Keratinocyte (primary cell): ENCODE results near the gene RAPGEF1. TPM values are rescaled to one million over a fixed set of nuclear protein-coding genes. Genes with fewer than 3 reads are reported as not detected.

Experiments
- DNase-seq: peaks from one replicate; pipeline ENCODE4 v3.0.0-alpha.2; 2011; ENCODE audit warnings: low read depth, missing footprints, low spot score
- FAIRE-seq: peaks from 2 replicates; lab custom pipeline; 2011; peaks lifted over from hg19 to GRCh38; lab: Jason Lieb, UNC
- H2AFZ ChIP-seq: 2 replicates; pipeline ENCODE4 v1.6.0; 2012; ENCODE audit warnings: low read length, control low read depth, inconsistent platforms; ENCODE audit not compliant: control insufficient read depth
- H3K27ac ChIP-seq: 2 replicates; pipeline ENCODE4 v1.5.1; 2011; ENCODE audit warnings: low read length; ENCODE audit not compliant: control insufficient read depth, insufficient read depth
- H3K27me3 ChIP-seq: 3 replicates; pipeline ENCODE4 v1.6.0; 2011; ENCODE audit warnings: low read length; ENCODE audit not compliant: control insufficient read depth, insufficient read depth; ENCODE audit errors: extremely low read depth
- H3K36me3 ChIP-seq, 2 experiments: 2 replicates in 1 of 2; 3 replicates in 1 of 2; pipeline ENCODE4 v1.5.1; 2011; ENCODE audit warnings: low read length in 2 of 2, mild to moderate bottlenecking in 1 of 2; ENCODE audit not compliant: control insufficient read depth in 2 of 2, insufficient read depth in 2 of 2; ENCODE audit errors: extremely low read depth in 1 of 2
- H3K4me1 ChIP-seq: 3 replicates; pipeline ENCODE4 v1.5.1; 2011; ENCODE audit warnings: low read length; ENCODE audit not compliant: control insufficient read depth, insufficient read depth; ENCODE audit errors: extremely low read depth
- H3K4me2 ChIP-seq: 3 replicates; pipeline ENCODE4 v1.6.0; 2011; ENCODE audit warnings: low read depth, low read length; ENCODE audit not compliant: control insufficient read depth, insufficient read depth; ENCODE audit errors: extremely low read depth
- H3K4me3 ChIP-seq, 3 experiments: fragments of 200-600 bp in 1 of 3; sonication (generic) in 1 of 3; 2 replicates in 2 of 3; 3 replicates in 1 of 3; pipeline ENCODE4 v1.5.1; 2011 to 2016; ENCODE audit warnings: low read length in 3 of 3, mild to moderate bottlenecking in 3 of 3, control low read depth in 2 of 3, inconsistent platforms in 1 of 3, low read depth in 1 of 3, mixed read lengths in 1 of 3, mixed run types in 1 of 3, moderate library complexity in 1 of 3; ENCODE audit not compliant: control insufficient read depth in 2 of 3, insufficient read depth in 2 of 3; ENCODE audit errors: extremely low read depth in 1 of 3
- H3K79me2 ChIP-seq: 2 replicates; pipeline ENCODE4 v1.6.0; 2012; ENCODE audit warnings: low read length; ENCODE audit not compliant: control insufficient read depth, insufficient read depth
- H3K9ac ChIP-seq: 3 replicates; pipeline ENCODE4 v1.6.0; 2011; ENCODE audit warnings: low read length; ENCODE audit not compliant: control insufficient read depth, insufficient read depth; ENCODE audit errors: extremely low read depth
- H3K9me1 ChIP-seq: 3 replicates; pipeline ENCODE4 v1.6.0; 2011; ENCODE audit warnings: low read length; ENCODE audit not compliant: control insufficient read depth, insufficient read depth; ENCODE audit errors: extremely low read depth
- H3K9me3 ChIP-seq: 2 replicates; pipeline ENCODE4 v1.5.1; 2012; ENCODE audit warnings: low read depth, low read length; ENCODE audit not compliant: control insufficient read depth
- H4K20me1 ChIP-seq: 3 replicates; pipeline ENCODE4 v1.6.0; 2011; ENCODE audit warnings: low read length; ENCODE audit not compliant: control insufficient read depth, insufficient read depth; ENCODE audit errors: extremely low read depth
- EZH2 ChIP-seq: IDR thresholded peaks from one replicate; pipeline ENCODE4 v1.6.1; 2012; ENCODE audit warnings: inconsistent platforms, mild to moderate bottlenecking, low read length, moderate library complexity
- dilution Hi-C: fragments of 300-500 bp; cut with MboI; formaldehyde crosslinking; loops from one replicate; pipeline ENCODE4 v1.7.0; 2020; ENCODE audit warnings: low sequenced_read_pairs; ENCODE audit not compliant: extremely low pct_ligation_motif_present
- polyA plus RNA-seq, 5 experiments: library from polyadenylated mRNA; depleted of rRNA in 3 of 5; stranded (reverse) in 3 of 5; stranded (forward) in 1 of 5; unstranded in 1 of 5; fragments of >200 nt; gene quantifications; 1 replicate in 1 of 5; 2 replicates in 3 of 5; 3 replicates in 1 of 5; pipeline versions ENCODE4 v1.2.1 to v1.2.3, GENCODE V29; 2011 to 2012; ENCODE audit warnings: missing spikeins in 2 of 5, low read depth in 1 of 5, low replicate concordance in 1 of 5
- TF ChIP-seq, protein P1 (sequence below), 3 experiments: IDR thresholded peaks in 1 of 3; conservative IDR thresholded peaks in 1 of 3; optimal IDR thresholded peaks in 1 of 3; 2 replicates in 2 of 3; 3 replicates in 1 of 3; pipeline versions ENCODE3 to v1.5.1; 2011; ENCODE audit warnings: low read length in 3 of 3, mild to moderate bottlenecking in 3 of 3, moderate library complexity in 2 of 3, control low read depth in 1 of 3, inconsistent platforms in 1 of 3; ENCODE audit not compliant: insufficient read depth in 2 of 3; ENCODE audit errors: extremely low read depth in 1 of 3

The RAPGEF1 gene
- polyA plus RNA-seq, 1 donor (not counting 4 experiments of a cell fraction or from before 2014, with no cell fraction given), result 18.5 TPM

DNA sequence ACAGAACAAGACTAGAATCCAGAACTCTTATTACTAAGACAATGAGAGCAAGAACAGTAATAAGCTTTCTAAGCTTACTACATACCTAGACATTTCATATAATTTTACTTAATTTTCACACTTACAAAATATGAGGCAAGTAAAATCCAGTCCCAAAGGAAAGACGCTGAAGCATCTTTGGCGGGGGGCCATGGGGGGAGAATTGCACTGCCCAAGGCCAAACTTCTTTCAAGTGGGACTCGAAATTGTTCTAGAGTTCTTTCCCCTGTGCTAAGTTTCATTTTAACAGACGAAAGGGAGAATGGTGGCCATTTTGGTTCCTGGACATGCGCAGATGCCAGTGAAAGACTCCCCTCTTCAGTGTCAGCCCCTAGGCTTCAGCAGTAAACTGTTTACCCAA, 122.3 kb downstream of the RAPGEF1 start:
- no peaks in the 10 kb centered on the region for H3K9me1 ChIP-seq
- no peak overlapping the region for H3K4me3 ChIP-seq
- no peaks in the 10 kb centered on the region for H3K27me3 ChIP-seq
- peaks cover 7% of the 10 kb centered on the region for H3K4me1 ChIP-seq
- H3K27ac ChIP-seq, result no peak overlapping the region
- H3K36me3 ChIP-seq, result peaks cover 15 to 22% of the 10 kb centered on the region in 2 experiments
- H3K9ac ChIP-seq, result no peak overlapping the region
- H3K4me2 ChIP-seq, result no peak overlapping the region
- no peak for FAIRE-seq
- H2AFZ ChIP-seq, result no peak overlapping the region
- H3K79me2 ChIP-seq, result no peaks in the 10 kb centered on the region
- TF ChIP-seq, protein P1, sequence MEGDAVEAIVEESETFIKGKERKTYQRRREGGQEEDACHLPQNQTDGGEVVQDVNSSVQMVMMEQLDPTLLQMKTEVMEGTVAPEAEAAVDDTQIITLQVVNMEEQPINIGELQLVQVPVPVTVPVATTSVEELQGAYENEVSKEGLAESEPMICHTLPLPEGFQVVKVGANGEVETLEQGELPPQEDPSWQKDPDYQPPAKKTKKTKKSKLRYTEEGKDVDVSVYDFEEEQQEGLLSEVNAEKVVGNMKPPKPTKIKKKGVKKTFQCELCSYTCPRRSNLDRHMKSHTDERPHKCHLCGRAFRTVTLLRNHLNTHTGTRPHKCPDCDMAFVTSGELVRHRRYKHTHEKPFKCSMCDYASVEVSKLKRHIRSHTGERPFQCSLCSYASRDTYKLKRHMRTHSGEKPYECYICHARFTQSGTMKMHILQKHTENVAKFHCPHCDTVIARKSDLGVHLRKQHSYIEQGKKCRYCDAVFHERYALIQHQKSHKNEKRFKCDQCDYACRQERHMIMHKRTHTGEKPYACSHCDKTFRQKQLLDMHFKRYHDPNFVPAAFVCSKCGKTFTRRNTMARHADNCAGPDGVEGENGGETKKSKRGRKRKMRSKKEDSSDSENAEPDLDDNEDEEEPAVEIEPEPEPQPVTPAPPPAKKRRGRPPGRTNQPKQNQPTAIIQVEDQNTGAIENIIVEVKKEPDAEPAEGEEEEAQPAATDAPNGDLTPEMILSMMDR (optimal IDR thresholded peaks at IDR 0.05 in 1 of 3, IDR thresholded peaks at IDR 0.05 in 1 of 3, conservative IDR thresholded peaks at IDR 0.05 in 1 of 3; ENCODE audit: extremely low read depth in 1 of 3, insufficient read depth in 2 of 3, low read length in 3 of 3), result no peak
- TF ChIP-seq EZH2, result no peak
- dilution Hi-C loops, result no loop called here
- H3K9me3 ChIP-seq, result no peaks in the 10 kb centered on the region
- DNase-seq, result no peak
- H4K20me1 ChIP-seq, result no peaks in the 10 kb centered on the region

- Histone ChIP-seq H4K20me1 (no peaks in the 10 kb centered on the region), H3K4me3 (no peak overlapping the region), H3K27ac (no peak overlapping the region), H3K36me3 (peaks cover 15 to 20% of the 10 kb centered on the region in 2 experiments), H2AFZ (no peak overlapping the region), H3K27me3 (no peaks in the 10 kb centered on the region), H3K9me1 (no peaks in the 10 kb centered on the region), H3K4me1 (peaks cover 8% of the 10 kb centered on the region), H3K9me3 (no peaks in the 10 kb centered on the region), H3K4me2 (no peak overlapping the region), H3K79me2 (no peaks in the 10 kb centered on the region), H3K9ac (no peak overlapping the region)
- TF ChIP-seq EZH2, result no peak
- TF ChIP-seq, protein P1 (optimal IDR thresholded peaks at IDR 0.05 in 1 of 3, IDR thresholded peaks at IDR 0.05 in 1 of 3, conservative IDR thresholded peaks at IDR 0.05 in 1 of 3; ENCODE audit: extremely low read depth in 1 of 3, insufficient read depth in 2 of 3, low read length in 3 of 3), result no peak
- DNase-seq, result no peak
- dilution Hi-C loops, result no loop called here
- no peak for FAIRE-seq
Observed at GRCh38 chr9:131616983-131617604, 122.8 kb downstream of the RAPGEF1 start.
